PC-9 (cell line): ENCODE measurements around the gene DYNC2H1.

Experiments
- CTCF ChIP-seq: fragments of 200-600 bp; sonication (generic); conservative IDR thresholded peaks from 2 replicates; pipeline ENCODE4 v1.6.1; 2017; ENCODE audit warnings: mixed run types, antibody characterized with exemption, mild to moderate bottlenecking, moderate library complexity
- EZH2 ChIP-seq: fragments of 200-600 bp; sonication (generic); IDR thresholded peaks from 2 replicates; pipeline ENCODE4 v1.8.0; 2017; ENCODE audit warnings: antibody characterized with exemption, low read depth

GRCh38 chr11:103215812-103216211 is 106.6 kb downstream of the DYNC2H1 start:
- TF ChIP-seq CTCF = no peak
- no peak for TF ChIP-seq EZH2
